Fibroblast of lung (primary cell): ENCODE data around the gene FAM120C.

Experiments used
- CTCF ChIP-seq, 2 donors: IDR thresholded peaks in 1 of 2; conservative IDR thresholded peaks in 1 of 2; 1 replicate in 1 of 2; 2 replicates in 1 of 2; pipeline ENCODE4 v1.5.1; 2011 to 2012; ENCODE audit warnings: low read length in 2 of 2, control low read depth in 1 of 2, inconsistent platforms in 1 of 2, low read depth in 1 of 2, mild to moderate bottlenecking in 1 of 2
- EZH2 ChIP-seq: IDR thresholded peaks from 2 replicates; pipeline ENCODE4 v1.5.1; 2012; ENCODE audit warnings: low read length, control low read depth, mild to moderate bottlenecking; ENCODE audit errors: missing control alignments

GRCh38 chrX:54076903-54077302 lies 106.2 kb downstream of the FAM120C start:
- TF ChIP-seq CTCF (conservative IDR thresholded peaks at IDR 0.05 in 1 of 2, IDR thresholded peaks at IDR 0.05 in 1 of 2; ENCODE audit: low read depth in 1 of 2, low read length in 2 of 2), result no peak
- TF ChIP-seq EZH2, result no peak
